Measurements from ENCODE around the gene DNMT3A. TPM values are rescaled to one million over a fixed set of nuclear protein-coding genes. Genes with fewer than 3 reads are reported as not detected.
A peak's percentile ranks its signal among the peaks of the same experiment; 100 is the strongest.

The DNMT3A gene
- total and polyA plus RNA-seq, 2 of the 8 experiments (the other 6 are each of a cell fraction or from before 2014, with no cell fraction given), result 33.6 to 178 TPM

GRCh38 chr2:25314514-25315315, 27.0 kb downstream of the DNMT3A start (continued):
- no peak for TF ChIP-seq SRF (IDR thresholded peaks at IDR 0.05; ENCODE audit: low read depth, low read length)
- peak; percentile 57; the same call in 1 of the 2 replicates for TF ChIP-seq KDM1A (IDR thresholded peaks at IDR 0.05; ENCODE audit: borderline replicate concordance, low read length)
- TF ChIP-seq, protein P1, sequence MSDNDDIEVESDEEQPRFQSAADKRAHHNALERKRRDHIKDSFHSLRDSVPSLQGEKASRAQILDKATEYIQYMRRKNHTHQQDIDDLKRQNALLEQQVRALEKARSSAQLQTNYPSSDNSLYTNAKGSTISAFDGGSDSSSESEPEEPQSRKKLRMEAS (IDR thresholded peaks at IDR 0.05), result peak; percentile 66
- no peak for TF ChIP-seq SIX5 (IDR thresholded peaks at IDR 0.05; ENCODE audit: low read depth, low read length)
- no peak for TF ChIP-seq SIRT6 (IDR thresholded peaks at IDR 0.05; ENCODE audit: low read length)
- no peak for TF ChIP-seq CHD7 (IDR thresholded peaks at IDR 0.05; ENCODE audit: insufficient replicate concordance, low read length)
- TF ChIP-seq RAD21 (IDR thresholded peaks at IDR 0.05 in 1 of 2, conservative IDR thresholded peaks at IDR 0.05 in 1 of 2; ENCODE audit: low read depth in 2 of 2, low read length in 2 of 2), result no peak; a peak in 1 of 4 replicates
- no peak for TF ChIP-seq SP4 (IDR thresholded peaks at IDR 0.05; ENCODE audit: low read length)
- 0 out of 2 replicates have a peak, but pooled peaks have one; percentile 45 for TF ChIP-seq TCF12 (IDR thresholded peaks at IDR 0.05; ENCODE audit: low read depth, low read length)
- no peak for TF ChIP-seq TEAD4 (IDR thresholded peaks at IDR 0.05; ENCODE audit: low read depth, low read length)
